Endothelial cell of hepatic sinusoid (primary cell): Measurements from ENCODE around the gene ANKRD10.
"Not testable (repeated sequence)": the region's sequence is repeated elsewhere in the genome, so short reads cannot be mapped to it uniquely, and the experiment has no call there.

Experiments
- in situ Hi-C: cut with HindIII; loops from 2 replicates; pipeline ENCODE4 v1.10.0; 2017; ENCODE audit warnings: low sequenced_read_pairs

The ANKRD10 gene

DNA sequence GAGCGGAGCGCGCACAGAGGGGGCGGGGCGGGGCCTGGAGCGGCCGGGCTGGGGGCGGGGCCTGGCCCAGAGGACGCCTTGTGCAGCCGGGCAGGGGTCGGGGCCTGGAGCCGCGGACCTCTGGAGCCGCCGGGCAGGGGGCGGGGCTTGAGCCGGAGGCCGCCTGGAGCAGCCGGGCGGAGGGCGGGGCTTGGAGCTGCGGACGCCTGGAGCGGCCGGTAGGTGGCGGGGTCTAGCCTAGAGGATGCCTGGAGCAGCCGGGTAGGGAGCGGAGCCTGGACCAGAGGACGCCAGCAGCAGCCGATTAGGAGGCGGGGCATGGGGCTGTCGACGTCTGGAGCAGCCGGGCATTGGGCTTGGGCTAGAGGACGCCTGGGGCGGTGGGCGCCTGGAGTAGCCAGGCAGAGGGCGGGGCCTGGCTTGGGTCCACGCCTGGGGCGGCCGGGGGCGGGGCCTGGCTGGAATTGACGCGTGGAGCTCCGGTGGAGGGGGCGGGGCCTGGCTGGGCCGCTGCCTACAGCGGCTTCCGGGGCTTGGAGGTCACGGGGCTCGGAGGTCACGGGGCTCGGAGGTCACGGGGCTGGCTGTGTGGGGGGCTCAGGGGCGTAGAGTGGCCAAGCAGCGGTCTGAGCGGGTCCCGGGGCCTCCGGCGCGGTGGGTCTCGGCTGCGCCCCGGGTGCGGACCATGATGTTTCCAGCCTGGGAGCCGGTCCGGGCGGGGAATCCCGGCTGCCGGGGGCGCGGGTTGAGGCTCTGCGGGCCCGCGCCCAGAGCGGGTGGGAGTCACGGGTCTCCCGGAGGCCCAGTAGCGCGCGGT lies at the start of gene ANKRD10:
Gene ANKRD10 (minus strand): TSS at position 13 of the 817 bp plus-strand sequence. CDS start 135 bp downstream, outside the sequence.
- in situ Hi-C loops: no loop called here

DNA sequence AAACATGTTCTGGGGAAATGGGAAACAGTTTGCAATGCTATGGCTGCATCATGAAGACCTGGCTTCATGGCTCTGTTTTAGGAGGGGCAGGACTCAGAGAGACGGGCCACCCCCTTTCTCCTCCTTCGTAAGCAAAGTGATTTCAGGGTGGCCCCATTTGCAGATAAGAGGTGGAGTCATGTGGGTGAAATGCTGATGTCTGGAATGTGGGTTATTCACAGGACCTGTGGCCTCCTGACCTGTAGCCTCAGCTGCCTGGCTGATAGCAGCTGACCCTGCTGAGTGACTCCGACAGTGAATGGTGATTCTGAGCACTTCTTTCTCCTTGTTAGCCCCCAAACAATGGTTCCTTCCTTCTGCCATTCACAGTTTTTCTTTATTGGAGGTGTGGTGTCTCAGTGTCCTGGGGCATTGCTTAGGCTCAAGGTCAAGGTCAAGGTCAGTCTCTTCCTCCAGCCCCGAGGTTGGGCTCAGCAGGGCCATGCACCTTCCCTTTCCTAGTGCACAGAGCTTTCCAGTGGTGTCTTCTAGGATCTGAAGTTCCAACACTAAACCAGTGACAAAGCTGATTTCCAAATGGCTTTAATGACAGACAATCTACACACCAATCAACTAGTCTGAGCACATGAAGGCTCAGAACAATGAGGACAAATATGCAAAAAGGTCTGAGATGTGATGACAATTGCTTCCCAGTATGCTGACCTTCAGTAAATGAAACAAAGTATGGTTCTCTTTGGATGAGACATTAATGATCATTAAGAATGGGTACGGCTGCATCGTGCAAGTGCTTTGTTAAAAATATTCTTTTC lies 49.6 kb upstream of the ANKRD10 start:
- in situ Hi-C loops: loop anchor here (5.0 kb wide), 1 partner anchor 73 kb away; no protein-coding TSS in a partner anchor

- in situ Hi-C loops: loop anchor here (5.0 kb wide), 1 partner anchor 74 kb away; no protein-coding TSS in a partner anchor
Observed at GRCh38 chr13:110963554-110963970, 48.7 kb upstream of the ANKRD10 start.

- in situ Hi-C loops: loop anchor here (5.0 kb wide), 1 partner anchor 75 kb away; no protein-coding TSS in a partner anchor
Observed at GRCh38 chr13:110961959-110962358, 47.1 kb upstream of the ANKRD10 start.

DNA sequence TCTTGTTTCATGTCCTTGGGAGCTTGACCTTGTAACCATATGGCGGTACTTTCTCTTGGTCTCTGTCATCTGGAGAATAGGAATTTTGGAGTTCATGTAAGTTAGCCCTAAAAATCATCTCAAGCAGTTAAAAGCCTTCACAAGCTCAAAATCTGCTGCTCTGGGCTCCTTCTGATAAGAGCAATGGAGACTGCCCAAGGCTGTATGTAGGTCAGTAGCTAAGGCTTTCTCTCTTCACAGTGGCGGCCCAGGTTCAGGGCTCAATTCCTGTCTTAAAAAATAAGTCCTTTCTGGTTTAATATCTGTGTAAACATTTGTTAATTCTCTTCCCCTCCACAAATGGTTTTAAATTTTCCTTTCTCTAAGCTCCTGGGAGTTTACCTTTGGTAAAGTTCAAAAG lies 45.3 kb upstream of the ANKRD10 start:
- in situ Hi-C loops: loop anchor here (5.0 kb wide), 1 partner anchor 77 kb away; no protein-coding TSS in a partner anchor

- in situ Hi-C loops: no loop called here
Observed at GRCh38 chr13:110957931-110958330, 43.1 kb upstream of the ANKRD10 start.

- in situ Hi-C loops: no loop called here
Observed at GRCh38 chr13:110957181-110957884, 42.5 kb upstream of the ANKRD10 start.

DNA sequence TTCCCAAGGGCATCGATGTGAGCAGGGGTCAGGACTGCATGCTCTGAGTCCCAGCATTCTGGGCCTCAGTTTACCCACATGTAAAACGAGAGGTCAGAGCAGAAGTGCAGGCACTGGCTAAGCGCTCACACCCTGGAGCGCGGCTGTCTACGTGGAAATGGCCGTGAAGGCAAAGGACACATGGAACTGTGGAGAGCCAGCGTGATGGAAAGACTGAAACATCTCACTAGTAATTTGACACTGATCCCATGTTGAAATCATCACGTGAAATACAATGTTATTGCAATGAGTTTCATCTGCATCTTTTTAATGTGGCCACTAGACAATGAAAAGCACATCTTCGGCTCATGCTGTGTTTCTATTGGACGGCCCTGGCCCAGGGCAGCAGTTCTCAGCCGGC lies 41.3 kb upstream of the ANKRD10 start:
- in situ Hi-C loops: not testable (repeated sequence)

DNA sequence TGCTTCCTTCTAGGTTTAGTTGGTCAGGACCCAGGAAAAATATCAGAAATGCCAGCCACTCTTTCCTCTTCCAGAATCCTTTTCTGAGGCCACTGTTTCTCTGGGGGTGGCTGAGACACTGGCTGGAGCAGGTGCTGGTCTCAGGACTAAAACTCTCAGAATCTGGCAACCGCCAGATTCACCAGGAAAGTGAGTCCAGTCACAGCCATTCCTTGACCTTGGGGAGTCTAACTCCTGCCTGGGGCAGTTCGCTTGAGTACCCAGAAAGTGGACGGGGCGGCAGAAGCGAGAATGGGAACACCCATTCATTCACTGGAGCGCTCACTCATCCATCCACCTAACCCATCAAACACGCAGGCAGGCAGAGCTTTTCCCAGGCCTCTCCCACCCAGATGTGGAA lies 40.7 kb upstream of the ANKRD10 start:
- in situ Hi-C loops: not testable (repeated sequence)

DNA sequence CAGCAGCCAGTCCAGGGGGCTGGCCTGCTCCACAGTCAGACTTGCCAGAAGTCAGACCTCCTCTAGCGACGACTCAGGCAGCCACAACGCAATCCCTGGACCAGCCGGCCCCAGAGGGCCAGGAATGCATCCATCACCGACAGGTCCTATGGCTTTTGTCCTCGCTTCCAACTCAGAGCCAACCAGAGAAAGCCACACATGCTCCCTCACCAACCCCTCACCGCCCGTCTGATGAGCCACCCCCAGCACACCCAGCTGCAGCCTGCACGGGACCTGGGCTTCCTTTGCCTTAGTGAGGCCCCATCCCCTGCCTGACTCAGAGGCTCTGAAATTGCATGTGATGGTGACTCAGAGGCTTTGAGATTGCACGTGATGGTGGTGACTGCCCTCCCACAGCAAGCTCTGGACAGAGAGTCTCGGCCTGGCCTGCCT lies 40.2 kb upstream of the ANKRD10 start:
- in situ Hi-C loops: not testable (repeated sequence)

- in situ Hi-C loops: not testable (repeated sequence)
Observed at GRCh38 chr13:110954533-110954920, 39.7 kb upstream of the ANKRD10 start.

- in situ Hi-C loops: no loop called here
Observed at GRCh38 chr13:110953833-110954532, 39.1 kb upstream of the ANKRD10 start.

GRCh38 chr13:110953416-110953815 lies 38.5 kb upstream of the ANKRD10 start:
- in situ Hi-C loops: no loop called here

DNA sequence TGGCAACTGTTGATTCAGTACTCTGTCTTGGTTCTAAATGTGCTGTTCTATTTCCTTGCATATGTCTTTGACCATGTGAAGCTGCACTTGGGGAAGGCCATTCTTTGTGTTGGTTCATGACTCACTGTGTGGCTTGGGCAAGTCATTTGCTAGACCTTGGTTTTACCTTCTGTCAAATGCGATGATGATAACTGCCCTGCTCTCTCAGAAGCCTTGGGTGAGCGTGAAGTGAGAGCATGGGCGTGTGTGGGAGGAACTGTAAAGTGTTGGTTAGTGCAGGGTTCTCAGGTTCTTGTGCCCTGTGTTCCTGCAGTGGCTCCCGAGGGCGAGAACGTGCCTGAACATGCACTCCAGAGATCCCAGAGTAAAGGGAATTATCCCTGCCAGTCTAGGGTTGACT lies 37.3 kb upstream of the ANKRD10 start:
- in situ Hi-C loops: not testable (repeated sequence)

GRCh38 chr13:110950819-110951570 lies 36.1 kb upstream of the ANKRD10 start:
- in situ Hi-C loops: no loop called here

DNA sequence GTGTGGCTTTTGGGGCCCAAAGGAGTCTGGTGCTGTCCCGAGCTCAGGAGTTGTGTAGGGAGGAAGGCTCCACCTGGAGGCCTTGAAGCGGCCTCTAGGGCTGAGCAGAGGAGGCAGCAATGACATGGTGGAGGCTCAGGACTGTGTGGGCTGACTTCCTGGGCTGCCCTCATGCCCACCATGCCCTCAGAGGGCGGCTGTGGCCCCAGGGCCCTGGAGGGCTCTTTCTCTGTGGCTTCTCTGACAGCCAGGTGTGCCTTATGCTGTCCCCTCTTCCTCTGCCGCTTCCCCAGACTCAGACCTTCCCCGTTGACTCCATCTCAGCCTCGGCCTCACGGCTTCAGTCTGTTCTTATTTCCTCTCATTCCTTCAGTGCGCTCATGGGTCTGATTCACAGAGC lies 35.5 kb upstream of the ANKRD10 start:
- in situ Hi-C loops: no loop called here

DNA sequence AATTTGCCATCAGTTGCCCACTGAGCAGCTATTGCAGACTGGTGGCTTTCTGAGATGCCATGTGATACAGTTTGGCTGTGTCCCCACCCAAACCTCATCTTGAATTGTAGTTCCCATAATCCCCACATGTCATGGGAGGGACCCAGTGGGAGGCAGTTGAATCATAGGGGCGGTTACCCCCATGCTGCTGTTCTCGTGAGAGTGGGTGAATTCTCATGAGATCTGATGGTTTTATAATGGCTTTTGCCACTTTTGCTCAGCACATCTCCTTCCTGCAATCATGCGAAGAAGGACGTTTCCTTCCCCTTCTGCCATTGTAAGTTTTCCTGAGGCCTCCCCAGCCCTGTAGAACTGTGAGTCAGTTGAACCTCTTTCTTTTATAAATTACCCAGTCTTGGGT lies 34.8 kb upstream of the ANKRD10 start:
- in situ Hi-C loops: no loop called here

GRCh38 chr13:110949116-110949515 lies 34.2 kb upstream of the ANKRD10 start:
- in situ Hi-C loops: no loop called here

- in situ Hi-C loops: not testable (repeated sequence)
Observed at GRCh38 chr13:110947338-110947737, 32.5 kb upstream of the ANKRD10 start.
